Esophagus squamous epithelium (tissue), 4 donors: ENCODE results near the gene HHIPL1.

Experiments used
- CTCF ChIP-seq, 6 experiments: fragments of 450-650 bp in 4 of 6; fragments of 200-600 bp in 2 of 6; sonication (generic) in 2 of 6; IDR thresholded peaks; one replicate each; pipeline ENCODE4 v1.5.1; 2016 to 2019; ENCODE audit warnings: antibody characterized with exemption in 6 of 6, mild to moderate bottlenecking in 4 of 6, moderate library complexity in 4 of 6
- POLR2A ChIP-seq, 4 donors: fragments of 450-650 bp; IDR thresholded peaks; one replicate each; pipeline ENCODE4 v1.6.1; 2017; ENCODE audit warnings: antibody characterized with exemption in 4 of 4, mild to moderate bottlenecking in 4 of 4, moderate library complexity in 3 of 4

GRCh38 chr14:99726538-99727095 is 81.7 kb downstream of the HHIPL1 start:
- TF ChIP-seq CTCF (IDR thresholded peaks at IDR 0.05) (no peak), POLR2A (IDR thresholded peaks at IDR 0.05) (no peak)
